IPS-11a (cell line): ENCODE data around the gene MLEC.
"Not testable (repeated sequence)": the region's sequence is repeated elsewhere in the genome, so short reads cannot be mapped to it uniquely, and the experiment has no call there.

Source experiments
- H3K4me3 ChIP-seq: one replicate; pipeline ENCODE4 v1.5.1; 2013; ENCODE audit warnings: low read depth, low read length, control low read depth

Gene MLEC

GRCh38 chr12:120662879-120663278 lies 24.1 kb upstream of the MLEC start:
- no peak overlapping the region for H3K4me3 ChIP-seq

GRCh38 chr12:120663741-120664140 lies 23.2 kb upstream of the MLEC start:
- no peak overlapping the region for H3K4me3 ChIP-seq

GRCh38 chr12:120666571-120667390 lies 20.2 kb upstream of the MLEC start:
- no peak overlapping the region for H3K4me3 ChIP-seq

- no peak overlapping the region for H3K4me3 ChIP-seq
Observed at GRCh38 chr12:120668091-120668867, 18.7 kb upstream of the MLEC start.

- H3K4me3 ChIP-seq, result no peak overlapping the region
Observed at GRCh38 chr12:120668868-120669840, 17.8 kb upstream of the MLEC start.

- H3K4me3 ChIP-seq, result not testable (repeated sequence)
Observed at GRCh38 chr12:120670237-120670636, 16.7 kb upstream of the MLEC start.

DNA sequence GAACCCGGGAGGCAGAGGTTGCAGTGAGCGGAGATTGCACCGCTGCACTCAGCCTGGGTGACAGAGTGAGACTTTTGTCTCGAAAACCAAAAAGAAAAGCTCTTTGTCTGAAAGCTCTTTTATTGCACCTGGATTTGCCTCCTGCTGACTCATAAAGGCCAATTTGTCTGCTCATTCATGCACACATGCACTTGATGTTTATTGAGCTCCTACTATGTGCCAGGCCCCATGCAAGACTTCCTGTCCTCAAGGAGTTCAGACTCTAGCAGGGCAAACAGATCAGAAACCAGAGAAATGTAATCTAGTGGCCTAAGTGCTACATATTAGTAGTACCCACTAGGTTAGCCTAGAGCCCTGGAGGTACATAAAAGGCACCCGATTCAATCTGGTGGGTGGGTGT lies 16.3 kb upstream of the MLEC start:
- H3K4me3 ChIP-seq, result no peak overlapping the region

- H3K4me3 ChIP-seq, result no peak overlapping the region
Observed at GRCh38 chr12:120674097-120674636, 12.8 kb upstream of the MLEC start.

DNA sequence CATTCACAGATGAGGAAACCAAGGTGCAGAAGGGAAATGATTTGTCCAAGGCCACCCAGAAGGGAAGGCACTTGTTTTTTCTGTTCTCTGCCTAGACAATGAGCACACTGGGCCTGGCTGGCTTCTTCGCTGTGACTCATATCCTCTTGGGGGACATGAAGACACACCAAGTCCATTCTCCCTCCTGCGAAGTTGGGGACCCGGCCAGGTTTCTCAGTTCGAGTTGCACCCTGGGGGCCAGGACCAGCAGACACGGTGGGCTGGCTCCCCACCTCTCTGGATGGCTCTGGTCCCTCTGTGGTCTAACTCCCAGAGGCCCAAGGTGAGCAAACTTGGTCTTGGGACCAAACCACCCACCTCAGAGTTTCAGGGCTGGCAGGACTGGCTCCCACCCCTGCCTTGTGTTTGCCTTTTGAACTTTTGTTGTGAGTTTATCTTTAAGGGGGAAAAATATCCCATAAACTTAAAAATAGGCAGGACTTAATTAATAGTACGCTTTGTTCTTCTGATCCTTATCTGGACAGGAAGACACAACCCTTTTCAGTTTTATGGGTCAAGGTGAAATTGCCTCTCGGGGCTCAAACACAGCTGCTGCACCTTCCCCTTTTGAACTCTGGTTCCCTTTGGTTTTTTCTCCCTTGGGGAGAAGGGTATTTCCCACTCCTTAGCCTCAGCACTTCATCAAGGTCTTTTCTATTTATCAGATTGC lies 9.0 kb upstream of the MLEC start:
- H3K4me3 ChIP-seq, result no peak overlapping the region

DNA sequence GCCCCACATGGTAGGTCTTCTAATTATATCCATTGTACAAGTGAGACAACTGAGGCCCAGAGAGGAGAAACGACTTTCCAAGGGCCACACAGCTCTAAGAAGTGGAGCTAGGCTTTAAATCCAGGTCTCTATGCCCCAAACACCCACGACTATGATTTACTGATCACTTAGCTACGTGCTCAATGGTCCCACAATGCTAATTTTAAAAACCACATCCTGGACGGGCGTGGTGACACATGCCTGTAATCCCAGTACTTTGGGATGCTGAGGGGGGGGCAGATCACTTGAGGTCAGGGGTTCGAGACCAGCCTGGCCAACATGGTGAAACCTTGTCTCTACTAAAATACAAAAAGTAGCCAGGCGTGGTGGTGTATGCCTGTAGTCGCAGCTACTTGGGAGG lies 8.4 kb upstream of the MLEC start:
- no peak overlapping the region for H3K4me3 ChIP-seq

DNA sequence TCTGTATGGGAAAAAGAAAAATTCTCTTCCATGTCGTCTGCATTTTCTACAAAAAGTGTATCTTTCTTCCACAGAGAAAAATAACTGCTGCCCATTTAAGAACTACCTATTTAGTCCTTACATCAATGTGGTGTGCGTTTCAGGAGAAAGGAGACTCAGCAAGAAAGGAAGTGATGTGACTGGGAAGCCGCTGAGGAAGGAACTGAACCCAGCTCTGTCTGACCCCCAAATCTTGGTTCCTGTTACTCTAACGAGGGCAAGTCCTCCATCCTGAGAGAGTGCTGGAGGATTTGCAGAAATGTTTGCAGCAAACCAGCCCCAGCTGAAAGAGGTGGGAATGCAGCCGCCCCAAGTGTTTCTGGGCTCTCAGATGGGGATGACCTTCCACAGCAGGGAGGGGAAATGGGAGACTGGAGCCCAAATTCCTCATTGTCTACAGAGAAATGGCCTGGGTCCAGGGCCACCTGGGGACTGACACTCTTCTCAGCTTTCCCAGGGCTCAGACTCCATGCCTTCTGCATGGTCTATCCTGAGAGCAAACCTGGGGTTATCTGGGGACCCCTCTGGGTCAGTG lies 6.7 kb upstream of the MLEC start:
- H3K4me3 ChIP-seq, result no peak overlapping the region

GRCh38 chr12:120684523-120684932 lies 2.4 kb upstream of the MLEC start:
- H3K4me3 ChIP-seq, result no peak overlapping the region

DNA sequence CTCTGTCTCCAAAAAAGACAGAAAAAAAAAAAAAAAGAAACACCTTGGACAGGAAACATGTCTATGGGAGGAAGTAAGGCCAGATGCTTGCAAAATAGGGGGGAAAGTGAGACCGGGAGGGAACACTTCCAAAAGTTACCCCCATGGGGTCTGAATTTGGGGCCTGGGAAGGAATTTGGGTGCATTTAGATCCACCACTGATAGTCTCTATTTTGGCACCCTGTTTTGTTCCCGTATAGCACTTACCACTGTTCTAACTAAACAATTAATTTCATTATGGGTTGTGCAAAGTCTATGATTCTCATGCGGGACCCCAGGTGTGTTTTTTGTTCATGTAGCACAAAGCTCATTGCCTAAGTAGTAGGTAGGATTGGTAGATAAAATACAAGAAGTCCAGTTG lies 1.4 kb upstream of the MLEC start:
- H3K4me3 ChIP-seq, result peak overlapping the region; percentile 85

GRCh38 chr12:120686151-120686689 lies 729 bp upstream of the MLEC start:
- peak overlapping the region; percentile 85 for H3K4me3 ChIP-seq

DNA sequence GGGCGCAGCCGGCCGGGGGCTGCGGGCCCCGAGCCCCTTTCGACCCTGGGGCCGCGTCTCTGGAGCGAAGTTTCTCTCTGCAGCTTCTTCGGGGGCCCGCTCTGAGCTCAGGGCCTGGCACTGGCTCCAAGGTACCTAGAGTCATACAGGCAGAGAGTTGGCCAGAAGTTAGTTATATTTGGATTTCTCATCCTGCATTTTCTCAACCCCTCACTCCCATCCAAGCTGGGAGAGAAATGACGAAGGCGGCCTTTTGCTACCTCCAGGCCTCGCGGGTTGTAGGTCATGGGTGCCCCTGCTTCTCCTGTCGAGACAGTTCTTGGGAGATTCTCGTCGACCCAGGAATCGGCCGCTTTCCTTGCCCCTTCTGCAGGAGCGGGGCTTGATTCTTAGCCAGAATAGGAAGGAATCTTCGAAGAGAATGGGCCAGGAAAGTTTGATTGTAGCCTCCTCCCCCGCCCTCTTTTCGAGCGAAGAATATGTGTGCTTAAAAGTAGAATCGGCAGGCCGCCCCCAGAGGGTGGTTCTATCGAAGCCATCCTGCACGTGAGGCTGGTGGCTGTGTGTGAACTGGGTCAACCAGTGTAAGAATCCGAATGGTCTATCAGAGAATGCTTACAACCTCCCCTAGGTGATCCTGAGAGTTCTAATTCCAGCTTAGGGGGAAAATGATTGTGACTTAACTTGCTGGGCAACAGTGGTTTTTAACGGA lies 785 bp downstream of the MLEC start:
- peak overlapping the region; percentile 84 for H3K4me3 ChIP-seq

DNA sequence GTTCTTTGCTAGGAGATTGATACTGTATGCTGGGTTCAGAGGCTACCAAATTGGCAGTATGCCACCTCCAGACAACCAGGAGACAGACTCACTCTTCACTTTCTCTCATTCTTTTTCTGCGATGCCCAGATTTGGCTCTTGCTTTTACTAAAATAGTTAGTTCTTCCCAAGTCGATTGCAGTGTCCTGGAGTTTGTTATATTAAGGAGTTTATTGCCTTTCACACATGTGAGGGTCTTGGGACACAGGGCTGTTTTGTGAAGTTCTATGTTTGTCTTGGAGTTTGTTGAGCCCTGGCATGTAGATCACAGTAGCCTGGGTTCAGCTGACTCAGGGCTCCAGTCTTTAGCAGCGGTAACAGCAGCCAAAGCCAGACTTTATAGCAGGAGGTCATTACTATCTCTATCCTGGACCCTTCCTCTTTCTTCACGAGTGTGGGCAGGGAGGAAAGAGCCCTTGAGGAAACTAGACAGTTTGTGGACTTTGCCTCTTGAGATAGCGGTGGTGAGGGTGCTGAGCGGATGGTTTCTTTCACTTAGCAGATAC lies 1.6 kb downstream of the MLEC start:
- peak overlapping the region; percentile 84 for H3K4me3 ChIP-seq

DNA sequence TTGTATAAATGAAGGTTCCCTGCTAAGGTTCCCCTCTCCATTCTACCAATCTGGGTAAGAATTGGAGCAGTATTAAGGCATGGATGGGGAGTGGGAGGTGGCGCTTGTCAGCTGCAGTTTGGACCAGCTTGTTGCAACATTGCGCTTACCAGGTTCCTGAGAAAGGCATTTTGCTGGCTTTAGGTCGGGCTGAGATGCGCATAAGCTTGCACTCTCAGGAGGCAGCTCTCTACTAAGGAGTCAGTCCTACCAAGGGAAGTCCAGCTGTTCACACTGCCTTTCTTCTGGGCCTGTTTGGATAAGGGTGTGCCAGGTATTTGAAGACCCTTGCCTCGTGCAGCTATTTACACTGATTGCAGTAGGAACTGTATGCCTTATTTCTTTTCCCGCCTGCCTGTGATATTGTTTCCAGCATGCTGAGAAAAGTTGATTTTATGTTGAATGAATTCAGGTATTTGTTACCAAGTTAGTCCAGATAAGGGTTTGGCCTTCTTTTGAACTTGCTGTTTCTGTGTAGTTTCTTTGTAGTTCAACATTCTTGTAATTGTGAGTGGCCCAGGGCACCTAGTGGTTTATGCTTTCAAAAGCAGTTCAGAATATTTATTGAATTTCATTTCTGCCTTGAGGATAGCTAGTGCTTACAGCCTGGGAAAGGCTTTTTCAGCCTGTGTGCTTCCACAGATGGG lies 2.6 kb downstream of the MLEC start:
- H3K4me3 ChIP-seq, result peak overlapping the region; percentile 84

- no peak overlapping the region for H3K4me3 ChIP-seq
Observed at GRCh38 chr12:120690083-120690450, 3.1 kb downstream of the MLEC start.
